BLaER1 treated with 17β-estradiol and CSF1 and Interleukin-3, amounts not matched to agents 10 nM and 100 nM (cell line): ENCODE results near the gene GABRG3.

Source experiments
- H3K27ac ChIP-seq, 11 experiments: shearing (Covaris generic); formaldehyde crosslinking; 2 replicates each; pipeline ENCODE4 v1.8.1; 2022
- H3K27me3 ChIP-seq, 11 experiments: shearing (Covaris generic); formaldehyde crosslinking; 2 replicates each; pipeline ENCODE4 v1.8.1; 2022
- H3K36me3 ChIP-seq, 11 experiments: shearing (Covaris generic); formaldehyde crosslinking; 2 replicates each; pipeline ENCODE4 v1.8.1; 2022
- H3K4me1 ChIP-seq, 10 experiments: shearing (Covaris generic); formaldehyde crosslinking; 2 replicates each; pipeline ENCODE4 v1.8.1; 2022
- H3K4me2 ChIP-seq, 11 experiments: shearing (Covaris generic); formaldehyde crosslinking; 2 replicates each; pipeline ENCODE4 v1.8.1; 2022
- H3K4me3 ChIP-seq, 10 experiments: shearing (Covaris generic); formaldehyde crosslinking; 2 replicates each; pipeline ENCODE4 v1.8.1; 2022
- H3K9ac ChIP-seq, 11 experiments: shearing (Covaris generic); formaldehyde crosslinking; 2 replicates each; pipeline ENCODE4 v1.8.1; 2022
- H3K9me3 ChIP-seq, 11 experiments: shearing (Covaris generic); formaldehyde crosslinking; replicated peaks in 1 of 11; 2 replicates each; pipeline ENCODE4 v1.8.1; 2022
- H4K20me1 ChIP-seq, 11 experiments: shearing (Covaris generic); formaldehyde crosslinking; 2 replicates each; pipeline ENCODE4 v1.8.1; 2022
- Cebpa-rat ChIP-seq, 11 experiments: shearing (Covaris generic); IDR thresholded peaks; 2 replicates each; pipeline ENCODE4 v1.8.1; 2022

GABRG3 gene

DNA sequence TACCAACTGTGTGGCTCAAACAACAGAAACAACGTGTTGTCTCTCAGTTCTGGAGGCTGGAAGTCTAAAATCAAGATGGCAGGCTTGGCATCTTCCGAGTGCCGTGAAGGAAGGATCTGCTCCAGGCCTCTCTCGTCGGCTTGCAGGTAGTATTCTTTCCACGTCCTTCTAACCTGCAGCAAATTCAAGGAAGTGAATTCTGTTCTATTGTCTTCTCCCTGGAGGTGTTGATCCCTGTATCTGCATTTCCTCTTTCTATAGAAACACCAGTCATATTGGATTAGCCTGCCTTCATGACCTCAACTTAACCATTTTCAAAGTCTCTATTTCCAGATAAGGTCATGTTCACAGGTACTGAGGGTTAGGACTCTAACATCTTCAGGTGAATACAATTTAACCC lies 512.1 kb downstream of the GABRG3 start:
- TF ChIP-seq Cebpa-rat (IDR thresholded peaks at IDR 0.05) = no peak
- H3K4me2 ChIP-seq = no peak overlapping the region
- H3K27ac ChIP-seq = no peak overlapping the region
- no peaks in the 10 kb centered on the region for H3K27me3 ChIP-seq
- no peak overlapping the region for H3K4me3 ChIP-seq
- H3K9ac ChIP-seq = no peak overlapping the region
- H3K4me1 ChIP-seq = peaks cover 7 to 20% (median 12%) of the 10 kb centered on the region in 10 experiments; a peak in 19 of 20 replicates
- peaks cover 0 to 4% (median 0%) of the 10 kb centered on the region in 11 experiments; a peak in 2 of 22 replicates for H3K9me3 ChIP-seq
- H4K20me1 ChIP-seq = no peaks in the 10 kb centered on the region
- H3K36me3 ChIP-seq = no peaks in the 10 kb centered on the region

- Histone ChIP-seq H3K4me3 (no peak overlapping the region), H3K9me3 (no peaks in the 10 kb centered on the region), H3K9ac (no peak overlapping the region), H3K4me1 (peaks cover 7 to 20% (median 12%) of the 10 kb centered on the region in 10 experiments; a peak in 19 of 20 replicates), H3K4me2 (no peak overlapping the region), H3K36me3 (no peaks in the 10 kb centered on the region), H3K27ac (no peak overlapping the region), H3K27me3 (no peaks in the 10 kb centered on the region), H4K20me1 (no peaks in the 10 kb centered on the region)
- no peak for TF ChIP-seq Cebpa-rat (IDR thresholded peaks at IDR 0.05)
These were observed 514.3 kb downstream of the GABRG3 start for GRCh38 chr15:27485265-27485664.

DNA sequence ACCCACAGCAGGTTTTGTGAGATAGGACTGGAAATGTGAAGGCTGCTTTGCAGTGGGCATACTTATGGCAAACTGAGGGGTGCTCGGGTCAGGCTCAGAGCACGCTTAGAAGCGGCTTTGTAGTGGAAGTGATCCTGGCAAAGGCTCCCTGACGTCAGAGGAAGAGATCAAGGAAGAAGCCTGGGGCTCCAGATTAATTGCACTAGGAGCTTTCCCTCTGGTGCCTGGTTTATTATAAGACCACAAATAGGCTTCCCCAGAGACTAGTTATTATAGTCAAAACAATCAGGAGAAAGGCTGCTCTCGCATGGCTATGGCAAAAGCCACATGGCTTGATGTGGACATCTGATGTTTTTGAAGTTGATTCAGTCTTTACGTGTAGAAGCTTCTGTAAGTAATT lies 515.1 kb downstream of the GABRG3 start:
- H3K27me3 ChIP-seq = no peaks in the 10 kb centered on the region
- peak overlapping the region in 6 of 11 experiments; percentile 16 to 37 (median 25); a peak in 6 of 22 replicates for H3K4me2 ChIP-seq
- H3K4me1 ChIP-seq = peaks cover 7 to 20% (median 12%) of the 10 kb centered on the region in 10 experiments; a peak in 19 of 20 replicates
- H4K20me1 ChIP-seq = no peaks in the 10 kb centered on the region
- TF ChIP-seq Cebpa-rat (IDR thresholded peaks at IDR 0.05) = no peak
- no peak overlapping the region for H3K4me3 ChIP-seq
- H3K9ac ChIP-seq = no peak overlapping the region
- no peaks in the 10 kb centered on the region for H3K36me3 ChIP-seq
- H3K9me3 ChIP-seq = no peaks in the 10 kb centered on the region
- H3K27ac ChIP-seq = no peak overlapping the region

DNA sequence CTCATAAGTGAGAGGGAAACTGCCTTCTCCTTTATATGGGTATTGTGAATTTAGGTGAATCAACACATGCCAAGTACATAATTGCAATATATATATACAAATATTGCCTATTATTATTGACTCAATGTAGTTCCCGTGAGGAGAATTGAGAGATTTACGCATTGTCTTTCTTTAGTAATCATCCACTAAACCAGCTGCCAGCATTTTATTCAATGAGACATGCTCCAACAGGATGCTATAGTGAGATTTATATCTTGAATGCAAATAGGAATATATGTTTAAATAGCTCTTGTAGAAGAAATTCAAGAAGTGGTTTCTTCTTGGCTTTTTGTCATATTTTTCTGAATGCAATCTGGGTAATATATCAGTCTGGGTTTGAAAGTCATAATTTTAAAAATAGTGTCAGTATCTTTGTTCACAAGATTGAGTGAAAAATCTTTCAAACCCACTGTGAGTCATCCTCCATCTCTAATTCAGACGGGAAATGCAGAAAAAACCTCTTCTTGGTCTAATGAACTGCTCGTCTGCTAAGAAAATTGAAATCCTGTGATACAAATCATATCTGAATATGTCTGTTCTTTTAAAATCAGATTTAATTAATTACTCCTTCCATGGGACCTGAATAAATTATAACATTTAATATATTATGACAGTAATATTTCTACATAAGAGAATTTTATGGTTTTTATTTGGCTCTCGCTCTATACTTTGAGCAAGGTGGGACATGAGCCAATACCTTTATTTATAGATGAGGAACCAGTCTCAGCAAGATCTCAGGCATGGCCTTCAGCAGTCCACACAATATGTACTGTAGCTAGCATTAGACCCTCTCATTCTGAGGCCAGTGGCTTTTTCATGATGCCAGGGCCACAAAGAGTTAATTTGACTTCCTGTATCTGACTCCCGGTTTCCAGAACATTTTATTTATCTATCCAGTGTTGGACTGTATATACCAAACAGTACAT lies 516.0 kb downstream of the GABRG3 start:
- H3K4me2 ChIP-seq = peak overlapping the region in 8 of 11 experiments; percentile 7 to 49 (median 36); a peak in 9 of 22 replicates
- no peak overlapping the region; a peak in 1 of 22 replicates for H3K27ac ChIP-seq
- no peak for TF ChIP-seq Cebpa-rat (IDR thresholded peaks at IDR 0.05)
- no peaks in the 10 kb centered on the region for H3K9me3 ChIP-seq
- H3K36me3 ChIP-seq = no peaks in the 10 kb centered on the region
- no peaks in the 10 kb centered on the region for H4K20me1 ChIP-seq
- no peaks in the 10 kb centered on the region for H3K27me3 ChIP-seq
- peaks cover 7 to 20% (median 12%) of the 10 kb centered on the region in 10 experiments; a peak in 19 of 20 replicates for H3K4me1 ChIP-seq
- no peak overlapping the region for H3K4me3 ChIP-seq
- no peak overlapping the region for H3K9ac ChIP-seq

DNA sequence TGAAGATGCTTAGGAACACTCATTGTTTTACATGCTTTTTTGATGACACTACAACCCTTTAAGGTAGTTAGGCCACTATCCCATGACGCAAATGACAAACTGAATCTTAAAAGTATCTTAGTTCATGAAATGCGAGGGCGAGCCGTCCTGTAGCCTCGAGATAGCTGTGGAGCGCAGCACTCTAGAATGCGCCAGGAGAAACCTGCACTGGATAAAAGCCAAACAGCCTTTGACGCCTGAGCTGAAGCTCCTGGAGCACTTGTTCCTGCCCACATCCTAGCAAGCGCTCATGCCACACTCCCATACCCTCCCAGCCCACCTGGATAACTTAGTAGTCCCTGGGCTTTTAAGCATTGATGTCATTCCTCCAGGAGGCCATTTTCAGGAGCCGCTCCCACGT lies 516.9 kb downstream of the GABRG3 start:
- Histone ChIP-seq H3K4me2 (peak overlapping the region in 1 of 11 experiments; percentile 34; a peak in 1 of 22 replicates), H3K4me3 (no peak overlapping the region), H3K36me3 (no peaks in the 10 kb centered on the region), H3K27ac (no peak overlapping the region), H3K9me3 (no peaks in the 10 kb centered on the region), H4K20me1 (no peaks in the 10 kb centered on the region), H3K4me1 (peaks cover 7 to 20% (median 12%) of the 10 kb centered on the region in 10 experiments; a peak in 19 of 20 replicates), H3K27me3 (no peaks in the 10 kb centered on the region), H3K9ac (no peak overlapping the region)
- no peak for TF ChIP-seq Cebpa-rat (IDR thresholded peaks at IDR 0.05)

- Histone ChIP-seq H3K27ac (no peak overlapping the region), H4K20me1 (no peaks in the 10 kb centered on the region), H3K4me3 (no peak overlapping the region), H3K4me2 (no peak overlapping the region), H3K9me3 (no peaks in the 10 kb centered on the region), H3K27me3 (no peaks in the 10 kb centered on the region), H3K4me1 (peaks cover 5 to 18% (median 11%) of the 10 kb centered on the region in 10 experiments; a peak in 19 of 20 replicates), H3K9ac (no peak overlapping the region), H3K36me3 (no peaks in the 10 kb centered on the region)
- no peak for TF ChIP-seq Cebpa-rat (IDR thresholded peaks at IDR 0.05)
These were observed 520.0 kb downstream of the GABRG3 start for GRCh38 chr15:27490867-27491595.

DNA sequence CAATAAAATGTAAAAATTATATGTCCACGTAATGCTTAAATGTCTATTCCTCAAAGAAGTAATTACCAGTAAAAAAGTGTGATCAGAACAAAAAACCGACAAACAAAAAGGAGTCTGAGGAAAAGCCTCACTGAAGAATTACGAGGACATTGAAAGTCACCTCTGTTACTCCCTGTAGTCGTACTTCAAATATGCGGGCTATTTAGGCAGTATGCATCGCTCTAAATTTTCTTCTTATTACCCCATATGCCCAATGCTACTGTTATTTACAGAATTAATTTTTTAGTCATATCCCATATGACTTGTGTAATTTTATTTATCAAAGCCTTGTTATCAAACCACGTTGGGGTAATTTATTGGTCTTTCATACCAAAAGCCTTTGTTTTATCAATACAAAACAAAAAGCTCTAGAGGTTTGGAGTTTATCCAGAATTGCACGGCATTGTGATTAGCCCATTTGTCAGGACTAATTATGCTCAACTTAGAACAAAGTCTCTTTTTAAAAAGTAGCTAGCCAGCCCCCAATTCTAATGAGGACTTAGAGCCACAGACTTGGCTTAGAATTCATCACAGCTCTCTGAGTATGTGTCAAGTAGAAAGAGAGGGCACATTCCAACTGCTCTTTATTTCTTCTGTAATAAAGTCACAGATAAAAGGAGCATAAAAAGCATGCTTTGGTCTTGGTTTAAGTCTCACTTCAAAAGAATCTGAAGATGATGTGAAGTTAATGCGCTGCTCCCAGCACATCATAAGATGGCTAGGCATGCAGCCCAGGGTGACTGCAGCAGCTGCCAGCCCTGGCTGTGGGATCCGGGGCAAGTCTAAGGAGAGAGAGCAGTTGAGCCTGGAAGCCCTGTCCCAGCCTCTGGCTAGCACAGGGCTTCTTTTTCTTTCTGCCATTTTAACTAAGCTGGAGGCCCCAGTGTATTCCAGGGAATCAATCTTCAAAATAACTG lies 521.0 kb downstream of the GABRG3 start:
- H3K36me3 ChIP-seq = no peaks in the 10 kb centered on the region
- H3K27me3 ChIP-seq = no peaks in the 10 kb centered on the region
- no peaks in the 10 kb centered on the region for H3K9me3 ChIP-seq
- H3K4me2 ChIP-seq = no peak overlapping the region
- no peak overlapping the region for H3K4me3 ChIP-seq
- no peak overlapping the region for H3K27ac ChIP-seq
- no peak for TF ChIP-seq Cebpa-rat (IDR thresholded peaks at IDR 0.05)
- peaks cover 0 to 16% (median 10%) of the 10 kb centered on the region in 10 experiments; a peak in 15 of 20 replicates for H3K4me1 ChIP-seq
- H3K9ac ChIP-seq = no peak overlapping the region
- H4K20me1 ChIP-seq = no peaks in the 10 kb centered on the region

GRCh38 chr15:27495963-27496459 lies 525.0 kb downstream of the GABRG3 start:
- peaks cover 0 to 20% (median 10%) of the 10 kb centered on the region in 10 experiments; a peak in 14 of 20 replicates for H3K4me1 ChIP-seq
- no peak for TF ChIP-seq Cebpa-rat (IDR thresholded peaks at IDR 0.05)
- no peak overlapping the region for H3K9ac ChIP-seq
- no peaks in the 10 kb centered on the region for H3K27me3 ChIP-seq
- H3K4me3 ChIP-seq = no peak overlapping the region
- no peaks in the 10 kb centered on the region for H3K9me3 ChIP-seq
- no peaks in the 10 kb centered on the region for H4K20me1 ChIP-seq
- H3K27ac ChIP-seq = no peak overlapping the region
- peak overlapping the region in 2 of 11 experiments; percentile 48 to 49; a peak in 2 of 22 replicates for H3K4me2 ChIP-seq
- no peaks in the 10 kb centered on the region for H3K36me3 ChIP-seq
